GM12878 (cell line): Measurements from ENCODE around the gene PTPN5. TPM values are rescaled to one million over a fixed set of nuclear protein-coding genes. Genes with fewer than 3 reads are reported as not detected.

ENCODE experiments used
- ATAC-seq: fragments of 200-7000 bp; cut with Tn5 transposase; 3 replicates; pipeline ENCODE4 v1.9.1; 2020; ENCODE audit warnings: mild to moderate bottlenecking, moderate library complexity
- BruUV-seq: library from RNA; stranded (reverse); fragments of 400-500 nt; replicated peaks from 2 replicates; lab custom pipeline; 2021; lab: Mats Ljungman, UMichigan
- CTCF ChIA-PET: fragments of 300-600 bp; sonication (Branson Sonifier 250); formaldehyde crosslinking; extraction: SDS; loops from one replicate; lab custom pipeline; 2021; ENCODE audit warnings: inconsistent platforms; lab: Yijun Ruan, JAX
- POLR2A ChIA-PET: fragments of 350-600 bp; formaldehyde crosslinking; extraction: SDS; loops from one replicate; lab custom pipeline; 2021; ENCODE audit warnings: inconsistent platforms; lab: Charles Lee
- RAD21 ChIA-PET: fragments of 300-600 bp; sonication (Branson Sonifier 250); formaldehyde crosslinking; loops from one replicate; lab custom pipeline; 2023; ENCODE audit warnings: antibody characterized with exemption; ENCODE audit not compliant: unreplicated experiment; lab: Charles Lee
- SMC1A ChIA-PET: fragments of 300-600 bp; sonication (Branson Sonifier 250); formaldehyde crosslinking; loops from one replicate; lab custom pipeline; 2023; ENCODE audit not compliant: unreplicated experiment, uncharacterized antibody; lab: Charles Lee
- DNase-seq: peaks from one replicate; pipeline ENCODE4 v3.0.0-alpha.2; 2011; ENCODE audit warnings: low read depth, low spot score
- FAIRE-seq: peaks from 3 replicates; lab custom pipeline; 2011; peaks lifted over from hg19 to GRCh38; lab: Jason Lieb, UNC
- H2AFZ ChIP-seq: 2 replicates; pipeline ENCODE4 v1.6.0; 2011; ENCODE audit warnings: low read depth, low read length, control low read depth; ENCODE audit not compliant: control insufficient read depth
- H3K27ac ChIP-seq: 2 replicates; pipeline ENCODE4 v1.5.1; 2011; ENCODE audit warnings: control low read depth; ENCODE audit not compliant: control insufficient read depth, insufficient read depth
- H3K27me3 ChIP-seq, 2 experiments: replicated peaks in 1 of 2; 2 replicates each; pipeline versions ENCODE4 v1.6.0 to v1.6.1; 2011; ENCODE audit warnings: low read length in 1 of 2; ENCODE audit not compliant: control insufficient read depth in 2 of 2, insufficient read depth in 2 of 2
- H3K36me3 ChIP-seq, 2 experiments: 2 replicates each; pipeline ENCODE4 v1.5.1; 2011; ENCODE audit warnings: low read length in 1 of 2; ENCODE audit not compliant: control insufficient read depth in 2 of 2, insufficient read depth in 2 of 2
- H3K4me1 ChIP-seq: 2 replicates; pipeline ENCODE4 v1.6.1; 2011; ENCODE audit warnings: mild to moderate bottlenecking, low read length, moderate library complexity, mixed read lengths; ENCODE audit not compliant: control insufficient read depth, insufficient read depth
- H3K4me2 ChIP-seq: 2 replicates; pipeline ENCODE4 v1.6.0; 2011; ENCODE audit warnings: control low read depth; ENCODE audit not compliant: control insufficient read depth, insufficient read depth
- H3K4me3 ChIP-seq: fragments of 200-600 bp; sonication (generic); 2 replicates; pipeline ENCODE4 v1.5.1; 2016
- H3K79me2 ChIP-seq: 2 replicates; pipeline ENCODE4 v1.6.0; 2011; ENCODE audit warnings: low read length; ENCODE audit not compliant: control insufficient read depth, insufficient read depth
- H3K9ac ChIP-seq: 2 replicates; pipeline ENCODE4 v1.8.0; 2011; ENCODE audit warnings: low read length, control low read depth, mixed read lengths; ENCODE audit not compliant: control insufficient read depth, insufficient read depth
- H3K9me3 ChIP-seq: replicated peaks from 3 replicates; pipeline ENCODE4 v1.5.1; 2011; ENCODE audit warnings: mild to moderate bottlenecking, low read length; ENCODE audit not compliant: control insufficient read depth, insufficient read depth
- H4K20me1 ChIP-seq: 2 replicates; pipeline ENCODE4 v1.6.0; 2011; ENCODE audit not compliant: control insufficient read depth, insufficient read depth
- ASH2L ChIP-seq: fragments of 300-600, 200-600 bp; sonication (generic); IDR thresholded peaks from 2 replicates; pipeline ENCODE4 v1.6.1; 2017; ENCODE audit warnings: low read depth, mild to moderate bottlenecking, borderline replicate concordance
- BMI1 ChIP-seq: fragments of 450-650 bp; IDR thresholded peaks from 2 replicates; pipeline ENCODE4 v1.6.1; 2016; ENCODE audit warnings: mild to moderate bottlenecking, moderate library complexity, borderline replicate concordance
- CREB1 ChIP-seq: IDR thresholded peaks from 2 replicates; pipeline ENCODE4 v1.6.1; 2012; ENCODE audit warnings: low read depth, mild to moderate bottlenecking, inconsistent platforms
- ELK1 ChIP-seq: IDR thresholded peaks from 2 replicates; pipeline ENCODE4 v1.6.1; 2012; ENCODE audit warnings: low read depth, low read length, improper control_type of control experiment
- ETV6 ChIP-seq, 2 experiments: fragments of 450-650 bp in 1 of 2; IDR thresholded peaks in 1 of 2; conservative IDR thresholded peaks in 1 of 2; 2 replicates each; pipeline ENCODE4 v1.6.1; 2014; ENCODE audit warnings: antibody characterized with exemption in 1 of 2, borderline replicate concordance in 1 of 2, low read depth in 1 of 2, mild to moderate bottlenecking in 1 of 2, moderate library complexity in 1 of 2
- EZH2 ChIP-seq: IDR thresholded peaks from 2 replicates; pipeline ENCODE4 v1.6.1; 2012; ENCODE audit warnings: low read depth, mild to moderate bottlenecking, control low read depth, inconsistent platforms, low read length, borderline replicate concordance; ENCODE audit not compliant: control insufficient read depth
- NFXL1 ChIP-seq: fragments of 450-650 bp; IDR thresholded peaks from 2 replicates; pipeline ENCODE4 v1.6.1; 2017; ENCODE audit warnings: antibody characterized with exemption, mild to moderate bottlenecking, borderline replicate concordance
- RAD21 ChIP-seq: IDR thresholded peaks from 2 replicates; pipeline ENCODE4 v1.6.1; 2011; ENCODE audit warnings: mild to moderate bottlenecking, low read depth, low read length, moderate library complexity; ENCODE audit not compliant: insufficient read depth
- RCOR1 ChIP-seq: conservative IDR thresholded peaks from 2 replicates; pipeline ENCODE4 v1.6.1; 2012; ENCODE audit warnings: low read depth, low read length, improper control_type of control experiment
- RELB ChIP-seq: fragments of 450-650 bp; IDR thresholded peaks from 2 replicates; pipeline ENCODE4 v1.6.1; 2017; ENCODE audit warnings: low read depth, mild to moderate bottlenecking, moderate library complexity
- SMAD5 ChIP-seq: IDR thresholded peaks from 2 replicates; pipeline ENCODE4 v1.6.1; 2016; ENCODE audit warnings: antibody characterized with exemption, low read depth
- TCF12 ChIP-seq: IDR thresholded peaks from 2 replicates; pipeline ENCODE4 v1.6.1; 2011; ENCODE audit warnings: low read depth, mild to moderate bottlenecking, low read length
- TCF7 ChIP-seq: IDR thresholded peaks from 2 replicates; pipeline ENCODE4 v1.6.1; 2014; ENCODE audit warnings: antibody characterized with exemption, borderline replicate concordance
- YBX1 ChIP-seq: fragments of 450-650 bp; IDR thresholded peaks from 2 replicates; pipeline ENCODE4 v1.6.1; 2016; ENCODE audit warnings: antibody characterized with exemption
- ZBTB40 ChIP-seq: fragments of 450-650 bp; IDR thresholded peaks from 2 replicates; pipeline ENCODE4 v1.6.1; 2016; ENCODE audit warnings: mild to moderate bottlenecking, moderate library complexity, borderline replicate concordance
- WGBS: methylation state at CpG from one replicate; pipeline ENCODE4 v1.1.6; 2016; ENCODE audit warnings: low lambda C conversion rate; ENCODE audit not compliant: insufficient replicate concordance, insufficient coverage; ENCODE audit errors: missing lambda C conversion rate; 5-methylcytosine and 5-hydroxymethylcytosine counted together
- in situ Hi-C: fragments of 300-500 bp; cut with MboI; formaldehyde crosslinking; loops from 9 replicates; pipeline ENCODE4 v1.14.3; 2018; ENCODE audit warnings: mixed read lengths
- intact Hi-C: fragments of 100-400 bp; cut with micrococcal nuclease; formaldehyde crosslinking; loops from one replicate; pipeline ENCODE4 v1.14.2; 2022; ENCODE audit not compliant: unreplicated experiment
- polyA plus RNA-seq, 11 experiments: library from polyadenylated mRNA; depleted of rRNA in 4 of 11; unstranded in 6 of 11; stranded (reverse) in 5 of 11; fragments of >200 nt; fragmentation: Nextera tagmentation in 4 of 11; fragmentation: Illumina TruSeq in 1 of 11; extraction: Ambion mirVana in 4 of 11; extraction: Trizol in 1 of 11; gene quantifications; 1 replicate in 1 of 11; 2 replicates in 10 of 11; pipeline versions ENCODE4 v1.2.1 to v1.2.3, GENCODE V29; 2011 to 2016; ENCODE audit warnings: inconsistent platforms in 2 of 11, missing spikeins in 2 of 11, low read depth in 1 of 11
- total RNA-seq, 4 experiments: library from RNA; depleted of rRNA in 3 of 4; stranded (reverse); fragments of >200 nt in 3 of 4; fragmentation: Illumina TruSeq in 1 of 4; extraction: Trizol in 1 of 4; gene quantifications; 2 replicates each; pipeline versions ENCODE4 v1.2.1 to v1.2.3, GENCODE V29; 2013 to 2021

The PTPN5 gene
- total and polyA plus RNA-seq, 10 of the 15 experiments (the other 5 are each of a cell fraction or from before 2014, with no cell fraction given), result 0.04 to 0.06 (median 0.05) TPM; not detected in 7

DNA sequence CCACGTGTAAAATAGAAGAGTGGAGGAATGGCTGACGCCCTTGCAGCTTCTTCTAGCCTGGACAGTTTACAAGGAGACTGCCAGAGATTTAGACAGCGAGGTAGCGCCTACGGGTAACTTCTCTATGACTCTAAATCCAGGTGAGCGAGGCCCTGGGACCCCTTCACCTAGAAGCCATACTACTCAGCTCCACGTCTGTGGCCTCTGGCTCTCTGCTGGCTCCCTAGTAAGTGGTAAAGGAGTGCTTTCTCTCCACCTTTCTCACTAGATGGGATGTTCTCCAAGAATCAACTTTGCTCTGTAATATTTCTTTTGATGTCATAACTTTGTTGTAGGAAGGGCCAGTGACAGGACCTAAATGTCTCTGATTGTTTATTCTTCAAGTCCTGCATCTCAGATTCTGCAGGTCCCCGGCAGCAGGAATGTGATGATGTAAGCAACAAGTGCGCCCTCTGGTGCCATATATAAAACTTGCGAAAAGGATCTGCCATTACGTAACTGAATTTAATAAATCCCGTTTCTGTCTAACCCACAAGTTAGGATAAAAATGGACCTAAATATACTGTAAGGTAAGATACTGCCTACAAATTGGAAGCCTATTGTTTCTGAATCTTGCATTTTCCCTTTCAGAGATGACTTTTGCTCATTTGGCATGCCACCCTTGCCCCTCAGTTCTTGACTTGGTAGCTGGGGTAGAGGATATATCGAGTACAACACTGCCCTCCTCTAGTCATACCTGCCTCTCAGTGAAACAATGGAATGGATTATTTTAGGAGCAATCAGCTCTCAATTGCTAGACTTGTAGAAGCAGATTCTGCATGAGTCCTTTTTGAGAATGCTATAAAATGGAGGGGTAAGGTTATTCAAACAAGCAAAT, 11.0 kb upstream of the PTPN5 start:
- ATAC-seq, result peak; percentile 80
- RAD21 ChIA-PET, result interaction anchor here (0.9 to 3.1 kb wide), 10 partner anchors 25 to 687 kb away, joined by 3 to 33 read pairs (median 4); no protein-coding TSS in a partner anchor
- TF ChIP-seq RCOR1 (no peak), EZH2 (no peak), ELK1 (no peak), TCF12 (no peak), BMI1 (no peak), NFXL1 (no peak), ZBTB40 (no peak), RELB (no peak), RAD21 (peak; percentile 65), CREB1 (0 out of 2 replicates have a peak, but pooled peaks have one; percentile 32), ETV6 (conservative IDR thresholded peaks at IDR 0.05 in 1 of 2, IDR thresholded peaks at IDR 0.05 in 1 of 2; ENCODE audit: borderline replicate concordance in 1 of 2, low read depth in 1 of 2) (no peak), TCF7 (no peak), YBX1 (no peak), ASH2L (no peak), SMAD5 (no peak)

More for the DNA sequence above, 11.0 kb upstream of the PTPN5 start:
- 18% methylated on average over 13 of the region's 13 CpGs for WGBS
- FAIRE-seq (peak; percentile 65), DNase-seq (peak; percentile 12)
- Histone ChIP-seq H3K9ac (no peak overlapping the region), H3K4me1 (no peaks in the 10 kb centered on the region), H3K79me2 (no peaks in the 10 kb centered on the region), H3K4me2 (no peak overlapping the region), H3K27me3 (peaks cover 0 to 9% of the 10 kb centered on the region in 2 experiments; a peak in 2 of 4 replicates), H2AFZ (no peak overlapping the region), H3K4me3 (no peak overlapping the region), H4K20me1 (no peaks in the 10 kb centered on the region; the same call in 1 of the 2 replicates), H3K36me3 (no peaks in the 10 kb centered on the region), H3K27ac (no peak overlapping the region), H3K9me3 (no peaks in the 10 kb centered on the region)
- no TSS peak for BruUV-seq
- ChIA-PET SMC1A (interaction anchor here (0.6 to 13.0 kb wide), 19 partner anchors 8 to 654 kb away, joined by 3 to 174 read pairs (median 4); no protein-coding TSS in a partner anchor), CTCF (interaction anchor here (0.6 to 15.5 kb wide), 19 partner anchors 7 to 1840 kb away, joined by 3 to 310 read pairs (median 5); no protein-coding TSS in a partner anchor), POLR2A (no interaction called here)
- intact Hi-C loops, result loop anchor here (1.0 to 2.0 kb wide), 3 partner anchors 27 to 80 kb away; no protein-coding TSS in a partner anchor
- in situ Hi-C loops, result no loop called here
